Fibroblast of lung (primary cell): ENCODE results near the gene FNDC10. TPM values are rescaled to one million over a fixed set of nuclear protein-coding genes. Genes with fewer than 3 reads are reported as not detected.

Source experiments
- DNase-seq, 2 donors: peaks; one replicate each; pipeline versions ENCODE4 v3.0.0 to v3.0.0-alpha.2; 2010; ENCODE audit warnings: low read depth in 2 of 2
- H2AFZ ChIP-seq: 2 replicates; pipeline ENCODE4 v1.5.1; 2012; ENCODE audit warnings: low read length, control low read depth, inconsistent platforms
- H3K27ac ChIP-seq: 2 replicates; pipeline ENCODE4 v1.5.1; 2011; ENCODE audit warnings: low read length, control low read depth; ENCODE audit not compliant: insufficient read depth
- H3K27me3 ChIP-seq: 2 replicates; pipeline ENCODE4 v1.5.1; 2011; ENCODE audit warnings: mild to moderate bottlenecking, low read length; ENCODE audit not compliant: control insufficient read depth, insufficient read depth
- H3K36me3 ChIP-seq: 2 replicates; pipeline ENCODE4 v1.5.1; 2011; ENCODE audit warnings: low read length; ENCODE audit not compliant: control insufficient read depth, insufficient read depth
- H3K4me1 ChIP-seq: 2 replicates; pipeline ENCODE4 v1.5.1; 2011; ENCODE audit warnings: low read length; ENCODE audit not compliant: control insufficient read depth, insufficient read depth; ENCODE audit errors: extremely low read depth
- H3K4me2 ChIP-seq: 2 replicates; pipeline ENCODE4 v1.5.1; 2011; ENCODE audit warnings: low read length, control low read depth; ENCODE audit not compliant: insufficient read depth; ENCODE audit errors: extremely low read depth
- H3K4me3 ChIP-seq, 4 experiments: fragments of 200-600 bp in 1 of 4; sonication (generic) in 1 of 4; replicated peaks in 1 of 4; 2 replicates each; pipeline ENCODE4 v1.5.1; 2011 to 2016; ENCODE audit warnings: low read length in 4 of 4, low read depth in 3 of 4, mild to moderate bottlenecking in 3 of 4, control low read depth in 2 of 4, inconsistent platforms in 1 of 4, mixed read lengths in 1 of 4; ENCODE audit not compliant: insufficient read depth in 1 of 4; ENCODE audit errors: control extremely low read depth in 1 of 4
- H3K79me2 ChIP-seq: 2 replicates; pipeline ENCODE4 v1.5.1; 2012; ENCODE audit warnings: mild to moderate bottlenecking, low read length, inconsistent platforms; ENCODE audit not compliant: control insufficient read depth, insufficient read depth
- H3K9ac ChIP-seq: 2 replicates; pipeline ENCODE4 v1.5.1; 2011; ENCODE audit warnings: mild to moderate bottlenecking, low read length, control low read depth; ENCODE audit not compliant: insufficient read depth
- H3K9me3 ChIP-seq: 2 replicates; pipeline ENCODE4 v1.5.1; 2012; ENCODE audit warnings: low read depth, low read length; ENCODE audit not compliant: control insufficient read depth, insufficient read depth
- H4K20me1 ChIP-seq: 2 replicates; pipeline ENCODE4 v1.5.1; 2011; ENCODE audit warnings: low read length; ENCODE audit not compliant: control insufficient read depth, insufficient read depth; ENCODE audit errors: extremely low read depth
- CTCF ChIP-seq, 2 donors: IDR thresholded peaks in 1 of 2; conservative IDR thresholded peaks in 1 of 2; 1 replicate in 1 of 2; 2 replicates in 1 of 2; pipeline ENCODE4 v1.5.1; 2011 to 2012; ENCODE audit warnings: low read length in 2 of 2, control low read depth in 1 of 2, inconsistent platforms in 1 of 2, low read depth in 1 of 2, mild to moderate bottlenecking in 1 of 2
- EZH2 ChIP-seq: IDR thresholded peaks from 2 replicates; pipeline ENCODE4 v1.5.1; 2012; ENCODE audit warnings: low read length, control low read depth, mild to moderate bottlenecking; ENCODE audit errors: missing control alignments
- polyA plus RNA-seq, 2 donors: library from polyadenylated mRNA; depleted of rRNA in 1 of 2; stranded (reverse) in 1 of 2; unstranded in 1 of 2; fragments of >200 nt; gene quantifications; 2 replicates each; pipeline ENCODE4 v1.2.1, GENCODE V29; 2011 to 2012; ENCODE audit warnings: missing spikeins in 1 of 2
- total RNA-seq: library from RNA; depleted of rRNA; stranded (reverse); fragments of >200 nt; gene quantifications from 2 replicates; pipeline ENCODE4 v1.2.1, GENCODE V29; 2014

The FNDC10 gene
- total and polyA plus RNA-seq, 2 donors (not counting 1 experiment from before 2014, with no cell fraction given), result 0.50 to 2.0 TPM

GRCh38 chr1:1625404-1625775 is 25.5 kb upstream of the FNDC10 start:
- no peak for TF ChIP-seq EZH2
- no peak for TF ChIP-seq CTCF (conservative IDR thresholded peaks at IDR 0.05 in 1 of 2, IDR thresholded peaks at IDR 0.05 in 1 of 2; ENCODE audit: low read depth in 1 of 2, low read length in 2 of 2)
- Histone ChIP-seq H3K79me2 (no peaks in the 10 kb centered on the region), H3K4me1 (no peaks in the 10 kb centered on the region), H3K36me3 (peaks cover 8% of the 10 kb centered on the region), H3K4me2 (no peak overlapping the region), H4K20me1 (no peaks in the 10 kb centered on the region), H3K9me3 (no peaks in the 10 kb centered on the region), H2AFZ (no peak overlapping the region), H3K27ac (no peak overlapping the region), H3K9ac (no peak overlapping the region), H3K27me3 (no peaks in the 10 kb centered on the region), H3K4me3 (no peak overlapping the region)
- no peak for DNase-seq

- no peak overlapping the region for H2AFZ ChIP-seq
- peak in 1 of 2 donors; percentile 37 for DNase-seq
- peaks cover 8% of the 10 kb centered on the region for H3K36me3 ChIP-seq
- no peaks in the 10 kb centered on the region for H3K9me3 ChIP-seq
- H3K9ac ChIP-seq, result no peak overlapping the region
- H3K27ac ChIP-seq, result no peak overlapping the region
- H4K20me1 ChIP-seq, result no peaks in the 10 kb centered on the region
- no peaks in the 10 kb centered on the region for H3K4me1 ChIP-seq
- no peaks in the 10 kb centered on the region for H3K79me2 ChIP-seq
- no peak overlapping the region for H3K4me2 ChIP-seq
- no peaks in the 10 kb centered on the region for H3K27me3 ChIP-seq
- TF ChIP-seq CTCF (conservative IDR thresholded peaks at IDR 0.05 in 1 of 2, IDR thresholded peaks at IDR 0.05 in 1 of 2; ENCODE audit: low read depth in 1 of 2, low read length in 2 of 2) (no peak), EZH2 (no peak)
- H3K4me3 ChIP-seq, result no peak overlapping the region
These were observed 24.8 kb upstream of the FNDC10 start for GRCh38 chr1:1624443-1625403.

GRCh38 chr1:1623631-1624442 is 23.9 kb upstream of the FNDC10 start:
- no peaks in the 10 kb centered on the region for H3K9me3 ChIP-seq
- no peak for TF ChIP-seq CTCF (conservative IDR thresholded peaks at IDR 0.05 in 1 of 2, IDR thresholded peaks at IDR 0.05 in 1 of 2; ENCODE audit: low read depth in 1 of 2, low read length in 2 of 2)
- no peak for TF ChIP-seq EZH2
- H3K36me3 ChIP-seq, result peaks cover 6% of the 10 kb centered on the region
- H3K4me2 ChIP-seq, result no peak overlapping the region
- H2AFZ ChIP-seq, result no peak overlapping the region
- no peak for DNase-seq
- no peaks in the 10 kb centered on the region for H4K20me1 ChIP-seq
- H3K9ac ChIP-seq, result no peak overlapping the region
- H3K4me1 ChIP-seq, result no peaks in the 10 kb centered on the region
- H3K4me3 ChIP-seq, result no peak overlapping the region
- H3K79me2 ChIP-seq, result no peaks in the 10 kb centered on the region
- no peaks in the 10 kb centered on the region for H3K27me3 ChIP-seq
- no peak overlapping the region for H3K27ac ChIP-seq
